KOPT-K1 (cell line): ENCODE measurements around the gene PPFIA4.

Experiments
- H3K27ac ChIP-seq: fragments of 200-600 bp; sonication (generic); 2 replicates; pipeline ENCODE4 v1.5.1; 2016; ENCODE audit warnings: antibody characterized with exemption, mild to moderate bottlenecking, low read depth, low read length; ENCODE audit not compliant: poor library complexity, severe bottlenecking
- H3K36me3 ChIP-seq: fragments of 200-600 bp; sonication (generic); 2 replicates; pipeline ENCODE4 v1.5.1; 2017; ENCODE audit warnings: antibody characterized with exemption, mild to moderate bottlenecking, low read length, moderate library complexity; ENCODE audit not compliant: insufficient read depth
- H3K9me3 ChIP-seq: fragments of 200-600 bp; sonication (generic); 2 replicates; pipeline ENCODE4 v1.5.1; 2017; ENCODE audit warnings: antibody characterized with exemption, low read length, mild to moderate bottlenecking; ENCODE audit not compliant: insufficient read depth, poor library complexity, severe bottlenecking

PPFIA4 gene

GRCh38 chr1:203089001-203089650 is 62.8 kb downstream of the PPFIA4 start:
- H3K9me3 ChIP-seq: no peaks in the 10 kb centered on the region
- H3K27ac ChIP-seq: no peak overlapping the region
- no peaks in the 10 kb centered on the region for H3K36me3 ChIP-seq

GRCh38 chr1:203089651-203090045 is 63.4 kb downstream of the PPFIA4 start:
- Histone ChIP-seq H3K36me3 (no peaks in the 10 kb centered on the region), H3K9me3 (peaks cover 5% of the 10 kb centered on the region), H3K27ac (no peak overlapping the region)

- peaks cover 14% of the 10 kb centered on the region for H3K9me3 ChIP-seq
- no peaks in the 10 kb centered on the region for H3K36me3 ChIP-seq
- H3K27ac ChIP-seq: no peak overlapping the region
These were observed 64.3 kb downstream of the PPFIA4 start for GRCh38 chr1:203090421-203091198.

GRCh38 chr1:203091199-203091477 is 64.8 kb downstream of the PPFIA4 start:
- Histone ChIP-seq H3K9me3 (peaks cover 15% of the 10 kb centered on the region), H3K27ac (no peak overlapping the region), H3K36me3 (no peaks in the 10 kb centered on the region)

- no peaks in the 10 kb centered on the region for H3K36me3 ChIP-seq
- H3K27ac ChIP-seq: no peak overlapping the region
- peaks cover 15% of the 10 kb centered on the region for H3K9me3 ChIP-seq
These were observed 65.6 kb downstream of the PPFIA4 start for GRCh38 chr1:203091761-203092330.

- H3K36me3 ChIP-seq: no peaks in the 10 kb centered on the region
- peaks cover 15% of the 10 kb centered on the region for H3K9me3 ChIP-seq
- no peak overlapping the region for H3K27ac ChIP-seq
These were observed 67.6 kb downstream of the PPFIA4 start for GRCh38 chr1:203093754-203094410.

GRCh38 chr1:203095061-203095690 is 68.9 kb downstream of the PPFIA4 start:
- Histone ChIP-seq H3K27ac (no peak overlapping the region), H3K36me3 (no peaks in the 10 kb centered on the region), H3K9me3 (peaks cover 15% of the 10 kb centered on the region)

- no peaks in the 10 kb centered on the region for H3K36me3 ChIP-seq
- H3K9me3 ChIP-seq: peaks cover 15% of the 10 kb centered on the region
- no peak overlapping the region for H3K27ac ChIP-seq
These were observed 70.3 kb downstream of the PPFIA4 start for GRCh38 chr1:203096566-203096965.

- Histone ChIP-seq H3K27ac (no peak overlapping the region), H3K9me3 (peaks cover 15% of the 10 kb centered on the region)
These were observed 70.7 kb downstream of the PPFIA4 start for GRCh38 chr1:203097001-203097400.

GRCh38 chr1:203098445-203098844 is 72.2 kb downstream of the PPFIA4 start:
- no peaks in the 10 kb centered on the region for H3K36me3 ChIP-seq
- H3K9me3 ChIP-seq: peaks cover 15% of the 10 kb centered on the region
- no peak overlapping the region for H3K27ac ChIP-seq

More at GRCh38 chr1:203097001-203097400, 70.7 kb downstream of the PPFIA4 start:
- no peaks in the 10 kb centered on the region for H3K36me3 ChIP-seq

GRCh38 chr1:203098914-203099520 is 72.7 kb downstream of the PPFIA4 start:
- Histone ChIP-seq H3K9me3 (peaks cover 15% of the 10 kb centered on the region), H3K36me3 (no peaks in the 10 kb centered on the region), H3K27ac (no peak overlapping the region)

GRCh38 chr1:203099805-203100515 is 73.7 kb downstream of the PPFIA4 start:
- H3K27ac ChIP-seq: no peak overlapping the region
- peaks cover 9% of the 10 kb centered on the region for H3K9me3 ChIP-seq

GRCh38 chr1:203100516-203100869 is 74.2 kb downstream of the PPFIA4 start:
- Histone ChIP-seq H3K36me3 (no peaks in the 10 kb centered on the region), H3K9me3 (peaks cover 9% of the 10 kb centered on the region), H3K27ac (no peak overlapping the region)

More at GRCh38 chr1:203099805-203100515, 73.7 kb downstream of the PPFIA4 start:
- H3K36me3 ChIP-seq: no peaks in the 10 kb centered on the region
